NOMO-1 (cell line): ENCODE results near the gene DLD.
"Not testable (repeated sequence)": the region's sequence is repeated elsewhere in the genome, so short reads cannot be mapped to it uniquely, and the experiment has no call there.

Experiments
- DNase-seq, 2 experiments: peaks; one replicate each; lab custom pipeline; 2025; ENCODE audit not compliant: unreplicated experiment in 2 of 2; lab: John Stamatoyannopoulos, UW

Gene DLD

GRCh38 chr7:107939573-107940489, 48.8 kb downstream of the DLD start:
- no peak for DNase-seq

GRCh38 chr7:107940951-107941350, 50.0 kb downstream of the DLD start:
- DNase-seq, result no peak

GRCh38 chr7:107943018-107943417, 52.0 kb downstream of the DLD start:
- no peak for DNase-seq

GRCh38 chr7:107944411-107945169, 53.6 kb downstream of the DLD start:
- no peak for DNase-seq

- no peak for DNase-seq
Measured at GRCh38 chr7:107945332-107945731, 54.3 kb downstream of the DLD start.

GRCh38 chr7:107946451-107946850, 55.5 kb downstream of the DLD start:
- no peak for DNase-seq

- no peak for DNase-seq
Measured at GRCh38 chr7:107946881-107947280, 55.9 kb downstream of the DLD start.

GRCh38 chr7:107948645-107949442, 57.9 kb downstream of the DLD start:
- no peak for DNase-seq

GRCh38 chr7:107949443-107949935, 58.5 kb downstream of the DLD start:
- DNase-seq, result no peak

- no peak for DNase-seq
Measured at GRCh38 chr7:107951172-107951787, 60.3 kb downstream of the DLD start.

- DNase-seq, result no peak
Measured at GRCh38 chr7:107951896-107952295, 60.9 kb downstream of the DLD start.

- DNase-seq, result no peak
Measured at GRCh38 chr7:107953265-107953923, 62.4 kb downstream of the DLD start.

GRCh38 chr7:107953924-107954303, 62.9 kb downstream of the DLD start:
- no peak for DNase-seq

- no peak for DNase-seq
Measured at GRCh38 chr7:107955394-107955793, 64.4 kb downstream of the DLD start.

- DNase-seq, result not testable (repeated sequence)
Measured at GRCh38 chr7:107956950-107957349, 66.0 kb downstream of the DLD start.

- DNase-seq, result no peak
Measured at GRCh38 chr7:107957436-107957835, 66.5 kb downstream of the DLD start.

GRCh38 chr7:107958764-107959526, 68.0 kb downstream of the DLD start:
- DNase-seq, result no peak

- DNase-seq, result no peak
Measured at GRCh38 chr7:107959527-107959898, 68.5 kb downstream of the DLD start.

- no peak for DNase-seq
Measured at GRCh38 chr7:107960272-107960671, 69.3 kb downstream of the DLD start.
